Caco-2 (cell line): Measurements from ENCODE around the gene WWP2. TPM values are rescaled to one million over a fixed set of nuclear protein-coding genes. Genes with fewer than 3 reads are reported as not detected.

Experiments used
- BruUV-seq: library from RNA; stranded (reverse); fragments of 400-500 nt; replicated peaks from 2 replicates; lab custom pipeline; 2021; lab: Mats Ljungman, UMichigan
- CTCF ChIA-PET: fragments of 300-600 bp; sonication (Branson Sonifier 250); formaldehyde crosslinking; loops from one replicate; lab custom pipeline; 2022; ENCODE audit warnings: antibody characterized with exemption; lab: Charles Lee
- POLR2A ChIA-PET: fragments of 300-600 bp; sonication (Branson Sonifier 250); formaldehyde crosslinking; loops from one replicate; lab custom pipeline; 2022; ENCODE audit warnings: antibody characterized with exemption; lab: Charles Lee
- DNase-seq, 2 experiments: peaks; one replicate each; pipeline versions ENCODE4 v3.0.0 to v3.0.0-alpha.2; 2020 to 2022
- H3K27me3 ChIP-seq: replicated peaks from 2 replicates; pipeline ENCODE4 v1.6.0; 2011; ENCODE audit warnings: low read length; ENCODE audit not compliant: control insufficient read depth, insufficient read depth
- H3K36me3 ChIP-seq: 2 replicates; pipeline ENCODE4 v1.5.1; 2011; ENCODE audit warnings: low read length; ENCODE audit not compliant: control insufficient read depth, insufficient read depth
- H3K4me1 ChIP-seq: fragments of 250-450 bp; sonication (Bioruptor Pico); 2 replicates; pipeline ENCODE4 v1.5.1; 2020; ENCODE audit warnings: mild to moderate bottlenecking
- H3K4me3 ChIP-seq: 2 replicates; pipeline ENCODE4 v1.5.1; 2011; ENCODE audit warnings: low read depth, mild to moderate bottlenecking, control low read depth, low read length
- H3K9me3 ChIP-seq: fragments of 250-450 bp; sonication (Bioruptor Pico); 2 replicates; pipeline ENCODE4 v1.5.1; 2020; ENCODE audit warnings: mild to moderate bottlenecking, moderate library complexity
- H3K27ac Mint-ChIP-seq: one replicate; pipeline ENCODE4 v1.8.0; 2022; ENCODE audit warnings: mixed read lengths; ENCODE audit not compliant: unreplicated experiment
- H3K27me3 Mint-ChIP-seq: one replicate; pipeline ENCODE4 v1.8.0; 2022; ENCODE audit warnings: mixed read lengths; ENCODE audit not compliant: insufficient read depth, unreplicated experiment
- H3K36me3 Mint-ChIP-seq: one replicate; pipeline ENCODE4 v1.8.0; 2022; ENCODE audit warnings: mild to moderate bottlenecking, mixed read lengths; ENCODE audit not compliant: insufficient read depth, unreplicated experiment
- H3K4me1 Mint-ChIP-seq: one replicate; pipeline ENCODE4 v1.8.0; 2022; ENCODE audit warnings: low read depth, mixed read lengths; ENCODE audit not compliant: unreplicated experiment
- H3K4me3 Mint-ChIP-seq: one replicate; pipeline ENCODE4 v1.8.0; 2022; ENCODE audit warnings: mild to moderate bottlenecking, moderate library complexity, mixed read lengths; ENCODE audit not compliant: unreplicated experiment
- H3K9me3 Mint-ChIP-seq: one replicate; pipeline ENCODE4 v1.8.0; 2022; ENCODE audit warnings: mixed read lengths; ENCODE audit not compliant: unreplicated experiment
- intact Hi-C: fragments of 100-400 bp; cut with micrococcal nuclease; formaldehyde crosslinking; loops from one replicate; pipeline ENCODE4 v1.10.0; 2022; ENCODE audit not compliant: unreplicated experiment
- total RNA-seq: library from RNA; stranded (reverse); gene quantifications from 2 replicates; pipeline ENCODE4 v1.2.3, GENCODE V29; 2022
- TF ChIP-seq, protein P1 (sequence below), 2 experiments: fragments of 200-600 bp in 1 of 2; IDR thresholded peaks; 1 replicate in 1 of 2; 2 replicates in 1 of 2; pipeline versions ENCODE4 v1.5.1 to v1.8.0; 2011 to 2022; ENCODE audit warnings: antibody characterized with exemption in 1 of 2, control low read depth in 1 of 2, inconsistent platforms in 1 of 2, low read depth in 1 of 2, low read length in 1 of 2, mild to moderate bottlenecking in 1 of 2, moderate library complexity in 1 of 2; ENCODE audit not compliant: insufficient read depth in 1 of 2, severe bottlenecking in 1 of 2, unreplicated experiment in 1 of 2

Gene WWP2
- total RNA-seq, 1 experiment from 2014 or later, result 39.7 TPM

DNA sequence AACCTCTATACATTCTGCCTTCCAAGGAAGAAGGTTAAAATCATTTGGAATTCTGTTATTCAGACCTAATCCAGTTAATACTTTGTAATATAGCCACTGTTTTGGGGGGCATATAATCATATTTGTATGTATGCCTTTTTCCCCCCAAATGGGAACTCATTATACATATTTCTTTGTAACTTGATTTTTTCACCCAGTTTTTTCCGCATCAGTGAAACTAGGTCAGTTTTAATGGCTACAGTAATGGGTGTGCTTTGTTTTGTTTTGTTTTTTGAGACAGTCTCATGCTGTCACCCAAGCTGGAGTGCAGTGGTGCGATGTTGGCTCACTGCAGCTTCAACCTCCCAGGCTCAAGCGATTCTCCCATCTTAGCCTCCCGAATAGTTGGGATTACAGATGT lies 54.9 kb downstream of the WWP2 start:
- no TSS peak for BruUV-seq
- no peaks in the 10 kb centered on the region for H3K27me3 ChIP-seq
- H3K4me1 ChIP-seq, result peaks cover 8% of the 10 kb centered on the region; the same call in 1 of the 2 replicates
- ChIA-PET POLR2A (no interaction called here), CTCF (no interaction called here)
- DNase-seq, result no peak
- no peaks in the 10 kb centered on the region; the same call in 1 of the 2 replicates for H3K36me3 ChIP-seq
- intact Hi-C loops, result no loop called here
- no peak overlapping the region for H3K4me3 ChIP-seq
- no peaks in the 10 kb centered on the region for H3K9me3 ChIP-seq
- Mint-ChIP-seq H3K27ac (no peak overlapping the region), H3K4me3 (no peak overlapping the region), H3K9me3 (no peaks in the 10 kb centered on the region), H3K27me3 (no peaks in the 10 kb centered on the region), H3K4me1 (peaks cover 8% of the 10 kb centered on the region), H3K36me3 (peaks cover 27% of the 10 kb centered on the region)
- TF ChIP-seq, protein P1, sequence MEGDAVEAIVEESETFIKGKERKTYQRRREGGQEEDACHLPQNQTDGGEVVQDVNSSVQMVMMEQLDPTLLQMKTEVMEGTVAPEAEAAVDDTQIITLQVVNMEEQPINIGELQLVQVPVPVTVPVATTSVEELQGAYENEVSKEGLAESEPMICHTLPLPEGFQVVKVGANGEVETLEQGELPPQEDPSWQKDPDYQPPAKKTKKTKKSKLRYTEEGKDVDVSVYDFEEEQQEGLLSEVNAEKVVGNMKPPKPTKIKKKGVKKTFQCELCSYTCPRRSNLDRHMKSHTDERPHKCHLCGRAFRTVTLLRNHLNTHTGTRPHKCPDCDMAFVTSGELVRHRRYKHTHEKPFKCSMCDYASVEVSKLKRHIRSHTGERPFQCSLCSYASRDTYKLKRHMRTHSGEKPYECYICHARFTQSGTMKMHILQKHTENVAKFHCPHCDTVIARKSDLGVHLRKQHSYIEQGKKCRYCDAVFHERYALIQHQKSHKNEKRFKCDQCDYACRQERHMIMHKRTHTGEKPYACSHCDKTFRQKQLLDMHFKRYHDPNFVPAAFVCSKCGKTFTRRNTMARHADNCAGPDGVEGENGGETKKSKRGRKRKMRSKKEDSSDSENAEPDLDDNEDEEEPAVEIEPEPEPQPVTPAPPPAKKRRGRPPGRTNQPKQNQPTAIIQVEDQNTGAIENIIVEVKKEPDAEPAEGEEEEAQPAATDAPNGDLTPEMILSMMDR (IDR thresholded peaks at IDR 0.05; ENCODE audit: insufficient read depth in 1 of 2, low read depth in 1 of 2, low read length in 1 of 2, severe bottlenecking in 1 of 2, unreplicated experiment in 1 of 2), result no peak

DNA sequence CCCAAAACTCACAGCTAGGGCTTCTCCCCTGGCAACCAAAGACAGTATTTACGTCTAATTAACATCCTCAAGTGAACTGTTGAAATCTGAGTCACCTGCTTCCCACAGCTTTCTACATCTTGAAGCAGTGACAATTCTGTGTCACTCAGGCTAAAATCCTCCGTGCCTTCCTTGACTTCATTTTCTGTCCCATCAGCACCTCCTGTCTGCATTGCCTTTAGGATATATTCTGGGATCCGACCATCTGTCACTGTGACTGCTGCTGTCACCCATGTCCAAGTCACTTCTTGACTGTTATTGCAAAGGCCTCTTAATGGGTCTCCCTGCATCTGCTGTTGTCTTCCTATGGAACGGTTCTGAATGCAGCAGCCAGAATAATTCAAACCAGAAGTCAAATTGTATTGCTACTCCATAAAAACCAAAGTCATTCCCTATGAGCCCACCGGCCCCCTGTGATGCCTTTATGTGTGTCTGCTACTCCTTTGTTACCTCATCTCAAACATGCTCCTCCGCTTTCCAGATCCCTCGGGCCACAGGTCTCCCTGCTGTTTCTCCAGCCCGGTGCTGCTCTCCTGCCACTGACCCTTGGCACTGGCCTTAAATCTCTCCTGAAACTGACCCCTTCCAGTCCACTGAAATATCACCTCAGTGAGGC lies 56.9 kb downstream of the WWP2 start:
- no peak for DNase-seq
- no peak overlapping the region for H3K27ac Mint-ChIP-seq
- CTCF ChIA-PET, result no interaction called here

GRCh38 chr16:69820926-69821541 lies 58.9 kb downstream of the WWP2 start:
- Mint-ChIP-seq H3K27ac (no peak overlapping the region), H3K27me3 (no peaks in the 10 kb centered on the region), H3K4me3 (no peak overlapping the region), H3K36me3 (peaks cover 15% of the 10 kb centered on the region), H3K9me3 (no peaks in the 10 kb centered on the region), H3K4me1 (peaks cover 11% of the 10 kb centered on the region)
- TF ChIP-seq, protein P1 (IDR thresholded peaks at IDR 0.05; ENCODE audit: insufficient read depth in 1 of 2, low read depth in 1 of 2, low read length in 1 of 2, severe bottlenecking in 1 of 2, unreplicated experiment in 1 of 2), result no peak
- H3K4me3 ChIP-seq, result no peak overlapping the region
- ChIA-PET CTCF (no interaction called here), POLR2A (interaction anchor here (0.6 to 0.7 kb wide), 2 partner anchors 20 to 144 kb away, joined by 3 read pairs; no protein-coding TSS in a partner anchor)
- no peaks in the 10 kb centered on the region for H3K36me3 ChIP-seq
- DNase-seq, result no peak
- no peaks in the 10 kb centered on the region for H3K9me3 ChIP-seq
- intact Hi-C loops, result no loop called here
- H3K4me1 ChIP-seq, result no peaks in the 10 kb centered on the region
- H3K27me3 ChIP-seq, result no peaks in the 10 kb centered on the region
- no TSS peak for BruUV-seq

More for the DNA sequence above, 56.9 kb downstream of the WWP2 start:
- no TSS peak for BruUV-seq
- Histone ChIP-seq H3K4me1 (peaks cover 6% of the 10 kb centered on the region; the same call in 1 of the 2 replicates), H3K36me3 (no peaks in the 10 kb centered on the region; the same call in 1 of the 2 replicates), H3K9me3 (no peaks in the 10 kb centered on the region), H3K27me3 (no peaks in the 10 kb centered on the region), H3K4me3 (no peak overlapping the region)
- H3K27me3 Mint-ChIP-seq, result no peaks in the 10 kb centered on the region
- H3K9me3 Mint-ChIP-seq, result no peaks in the 10 kb centered on the region
- intact Hi-C loops, result no loop called here
- peaks cover 16% of the 10 kb centered on the region for H3K4me1 Mint-ChIP-seq
- no peak overlapping the region for H3K4me3 Mint-ChIP-seq
- POLR2A ChIA-PET, result no interaction called here
- peaks cover 16% of the 10 kb centered on the region for H3K36me3 Mint-ChIP-seq
- TF ChIP-seq, protein P1 (IDR thresholded peaks at IDR 0.05; ENCODE audit: insufficient read depth in 1 of 2, low read depth in 1 of 2, low read length in 1 of 2, severe bottlenecking in 1 of 2, unreplicated experiment in 1 of 2), result no peak
